PC-3 (cell line): ENCODE results near the gene TPCN2.

Experiments used
- EZH2 ChIP-seq: fragments of 300-600 bp; sonication (generic); IDR thresholded peaks from one replicate; pipeline ENCODE4 v1.6.1; 2017; ENCODE audit warnings: antibody characterized with exemption, mild to moderate bottlenecking, low read length; ENCODE audit not compliant: unreplicated experiment
- EZH2phosphoT487 ChIP-seq: fragments of 300-600 bp; sonication (generic); IDR thresholded peaks from 2 replicates; pipeline ENCODE4 v1.6.1; 2018; ENCODE audit warnings: mild to moderate bottlenecking, antibody characterized with exemption, low read length, borderline replicate concordance
- TF ChIP-seq, protein P1 (sequence below): fragments of 300-600 bp; sonication (generic); conservative IDR thresholded peaks from 2 replicates; pipeline ENCODE4 v1.5.1; 2017; ENCODE audit warnings: antibody characterized with exemption, low read depth, mild to moderate bottlenecking, low read length

DNA sequence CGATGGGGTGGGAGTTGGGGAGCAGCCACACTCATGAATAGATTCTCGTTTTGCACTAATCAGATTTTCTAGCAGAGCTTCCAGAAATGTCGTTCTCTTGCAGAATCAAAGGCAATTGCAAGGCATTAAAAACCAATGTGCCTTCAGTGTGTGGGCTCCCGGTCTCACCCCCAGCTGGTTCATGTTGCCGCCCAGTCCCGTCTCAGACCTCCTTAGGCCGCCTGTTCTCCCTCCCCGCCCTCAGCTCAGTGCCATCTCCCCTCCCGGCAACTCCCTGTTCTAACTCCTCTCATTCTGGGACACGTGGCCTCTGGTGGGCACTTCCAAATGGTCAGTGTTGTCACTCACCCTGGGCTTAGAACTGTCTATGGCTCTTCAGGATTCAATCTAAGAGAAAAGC, 64.5 kb downstream of the TPCN2 start:
- TF ChIP-seq, protein P1, sequence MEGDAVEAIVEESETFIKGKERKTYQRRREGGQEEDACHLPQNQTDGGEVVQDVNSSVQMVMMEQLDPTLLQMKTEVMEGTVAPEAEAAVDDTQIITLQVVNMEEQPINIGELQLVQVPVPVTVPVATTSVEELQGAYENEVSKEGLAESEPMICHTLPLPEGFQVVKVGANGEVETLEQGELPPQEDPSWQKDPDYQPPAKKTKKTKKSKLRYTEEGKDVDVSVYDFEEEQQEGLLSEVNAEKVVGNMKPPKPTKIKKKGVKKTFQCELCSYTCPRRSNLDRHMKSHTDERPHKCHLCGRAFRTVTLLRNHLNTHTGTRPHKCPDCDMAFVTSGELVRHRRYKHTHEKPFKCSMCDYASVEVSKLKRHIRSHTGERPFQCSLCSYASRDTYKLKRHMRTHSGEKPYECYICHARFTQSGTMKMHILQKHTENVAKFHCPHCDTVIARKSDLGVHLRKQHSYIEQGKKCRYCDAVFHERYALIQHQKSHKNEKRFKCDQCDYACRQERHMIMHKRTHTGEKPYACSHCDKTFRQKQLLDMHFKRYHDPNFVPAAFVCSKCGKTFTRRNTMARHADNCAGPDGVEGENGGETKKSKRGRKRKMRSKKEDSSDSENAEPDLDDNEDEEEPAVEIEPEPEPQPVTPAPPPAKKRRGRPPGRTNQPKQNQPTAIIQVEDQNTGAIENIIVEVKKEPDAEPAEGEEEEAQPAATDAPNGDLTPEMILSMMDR = no peak
- TF ChIP-seq EZH2 (no peak), EZH2phosphoT487 (no peak)
